Activated T-cell treated with anti-CD3 and anti-CD28 coated beads, Interleukin-2, amount 50 U/mL, for 1 hour (primary cell): Measurements from ENCODE around the gene MTCL3.

Source experiments
- DNase-seq: peaks from one replicate; pipeline ENCODE4 v3.0.0-alpha.2; 2020

MTCL3 gene

DNA sequence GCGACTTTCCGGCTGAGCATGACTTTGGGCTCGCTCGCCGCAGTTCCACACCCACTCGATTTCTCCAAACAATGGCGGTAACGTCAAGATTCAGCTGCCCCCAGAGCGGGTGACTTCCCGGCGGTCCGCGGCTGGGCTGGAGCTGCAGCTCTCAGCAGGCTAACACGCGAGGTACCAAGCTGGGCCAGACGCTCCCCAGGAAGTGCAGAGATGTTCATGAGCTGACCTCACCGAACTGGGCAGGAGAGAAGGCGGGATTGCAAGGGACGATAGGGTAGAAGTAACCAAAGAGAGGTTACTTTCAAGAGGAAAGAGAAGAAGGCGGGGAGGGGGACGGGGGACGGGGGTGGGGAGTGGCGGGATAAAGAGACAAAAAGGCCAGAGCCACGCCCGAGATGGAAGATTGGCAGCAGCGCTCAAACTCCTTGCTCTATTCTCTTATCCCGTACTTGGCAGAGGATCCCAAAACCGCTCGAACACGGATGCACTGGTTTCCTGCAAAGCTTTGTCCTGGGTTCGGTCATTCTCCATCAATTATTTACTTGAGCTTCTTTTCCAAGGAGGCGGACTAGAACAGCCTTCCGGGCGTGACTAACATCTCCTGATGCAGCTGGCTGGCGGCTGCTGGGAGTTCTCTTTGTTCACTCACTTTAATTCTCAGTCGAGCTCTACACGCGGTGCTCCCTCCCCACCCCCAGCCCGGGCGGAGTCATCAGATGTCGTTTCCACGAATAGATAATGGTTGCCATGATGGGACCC is at the start of gene MTCL3:
TSS of gene MTCL3 (minus strand) at position 626 of the 759 bp plus-strand sequence.
- peak; percentile 26 for DNase-seq

- no peak for DNase-seq
Observed at GRCh38 chr6:127567476-127567875, 48.3 kb upstream of the MTCL3 start.

DNA sequence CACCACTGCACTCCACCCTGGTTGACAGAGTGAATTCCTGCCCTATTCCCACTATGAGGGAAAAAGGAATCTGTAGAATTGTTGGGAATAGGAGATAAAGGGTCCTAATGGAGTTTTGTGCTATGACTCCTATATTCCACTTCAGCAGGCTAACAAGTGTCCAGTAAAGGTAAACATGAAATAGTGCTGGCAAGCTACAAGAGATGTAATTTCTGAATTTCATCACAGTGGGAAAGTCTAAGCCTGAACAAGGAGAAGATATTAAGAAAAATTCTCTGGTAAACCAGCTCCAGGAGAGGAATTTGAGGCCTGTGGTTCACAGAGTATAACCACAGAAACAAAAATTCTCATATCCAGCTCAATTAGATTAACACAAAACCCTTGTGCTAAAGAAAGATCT is 47.5 kb upstream of the MTCL3 start:
- DNase-seq: no peak

DNA sequence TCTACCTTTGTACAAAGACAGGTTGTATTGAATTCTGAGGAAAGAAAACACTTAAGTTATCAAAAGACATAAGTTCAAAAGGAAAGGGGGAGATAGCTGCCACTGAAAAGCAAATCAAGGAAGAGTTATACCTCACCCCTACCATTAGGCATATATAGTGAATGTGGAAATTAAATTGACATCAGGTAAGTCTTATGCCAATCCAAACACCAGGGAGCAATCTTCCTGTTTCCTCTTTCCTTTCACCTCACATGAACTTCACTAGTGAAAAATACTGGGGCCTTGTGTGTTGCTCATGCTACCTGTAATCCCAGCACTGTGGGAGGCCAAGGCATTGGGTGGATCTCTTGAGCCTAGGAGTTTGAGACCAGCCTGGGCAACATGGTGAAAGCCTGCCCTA is 47.0 kb upstream of the MTCL3 start:
- DNase-seq: no peak

GRCh38 chr6:127564761-127565160 is 45.6 kb upstream of the MTCL3 start:
- no peak for DNase-seq

DNA sequence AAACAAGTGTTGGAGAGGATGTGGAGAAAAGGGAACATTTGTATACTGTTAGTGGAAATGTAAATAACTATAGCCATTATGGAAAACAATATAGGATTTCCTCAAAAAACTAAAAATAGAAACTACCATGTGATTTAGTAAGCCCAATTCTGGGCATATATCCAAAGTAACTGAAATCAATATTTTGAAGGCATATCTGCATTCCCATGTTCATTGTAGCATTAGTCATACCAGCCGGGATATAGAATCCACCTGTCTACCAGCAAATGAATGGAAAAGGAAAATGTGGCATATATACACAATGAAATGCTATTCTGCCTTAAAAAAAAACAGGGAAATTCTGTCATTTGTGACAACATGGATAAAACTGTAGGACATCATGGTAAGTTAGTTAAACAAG is 42.5 kb upstream of the MTCL3 start:
- no peak for DNase-seq

GRCh38 chr6:127554435-127555006 is 35.4 kb upstream of the MTCL3 start:
- DNase-seq: no peak

DNA sequence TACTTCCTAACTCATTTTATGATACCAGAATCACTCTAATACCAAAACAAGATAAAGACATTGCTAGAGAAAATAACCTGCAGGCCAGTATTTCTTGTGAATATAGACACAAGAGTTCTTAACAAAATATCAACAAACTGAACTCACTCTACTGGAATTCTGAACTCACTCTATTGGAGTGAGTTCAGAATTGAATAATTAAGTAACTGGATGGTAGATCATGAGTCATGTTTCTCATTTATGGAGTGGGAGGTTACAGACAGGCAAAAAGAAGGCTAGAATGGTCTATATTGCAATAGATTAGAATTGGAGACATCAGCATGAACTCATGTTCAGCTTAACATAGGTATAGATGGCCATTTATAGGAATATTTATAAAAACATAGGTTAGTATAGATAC is 31.3 kb upstream of the MTCL3 start:
- no peak for DNase-seq

DNA sequence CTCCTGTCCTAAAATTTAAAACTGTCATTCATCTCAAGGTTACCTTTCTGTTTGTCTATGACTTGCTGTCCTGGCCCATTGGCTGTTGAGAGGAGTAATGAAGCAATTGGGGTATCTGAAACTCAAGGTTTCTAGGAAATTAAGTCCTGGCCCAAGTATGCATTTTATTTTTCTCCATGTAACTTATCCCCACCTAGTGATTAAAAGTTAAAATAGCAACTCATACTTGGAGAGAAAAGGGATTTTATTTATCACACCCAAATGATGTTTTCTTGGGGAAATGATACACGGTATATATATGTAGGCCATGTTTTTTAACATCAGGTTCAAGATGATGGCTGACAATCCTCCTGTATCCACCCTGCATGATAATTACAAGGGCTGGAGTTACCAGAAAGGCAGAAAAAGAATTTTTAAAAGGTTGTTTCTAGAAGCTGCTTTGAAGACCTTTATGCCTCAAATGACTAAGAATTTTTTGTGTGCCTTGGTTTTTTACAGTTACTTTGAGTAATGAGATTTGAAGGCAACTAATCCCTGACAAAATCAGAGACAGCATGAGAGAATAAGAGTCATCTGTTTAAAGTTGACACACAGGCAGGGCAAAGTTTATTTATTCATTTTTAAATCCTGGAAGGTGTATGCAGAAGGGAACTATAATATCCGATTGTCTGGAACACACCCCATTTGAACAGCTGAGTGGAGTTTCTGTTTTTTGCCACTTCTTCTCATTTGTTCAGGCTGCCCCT is 28.9 kb upstream of the MTCL3 start:
- DNase-seq: no peak

- DNase-seq: no peak
Observed at GRCh38 chr6:127547215-127547614, 28.1 kb upstream of the MTCL3 start.

GRCh38 chr6:127539272-127539671 is 20.1 kb upstream of the MTCL3 start:
- no peak for DNase-seq

DNA sequence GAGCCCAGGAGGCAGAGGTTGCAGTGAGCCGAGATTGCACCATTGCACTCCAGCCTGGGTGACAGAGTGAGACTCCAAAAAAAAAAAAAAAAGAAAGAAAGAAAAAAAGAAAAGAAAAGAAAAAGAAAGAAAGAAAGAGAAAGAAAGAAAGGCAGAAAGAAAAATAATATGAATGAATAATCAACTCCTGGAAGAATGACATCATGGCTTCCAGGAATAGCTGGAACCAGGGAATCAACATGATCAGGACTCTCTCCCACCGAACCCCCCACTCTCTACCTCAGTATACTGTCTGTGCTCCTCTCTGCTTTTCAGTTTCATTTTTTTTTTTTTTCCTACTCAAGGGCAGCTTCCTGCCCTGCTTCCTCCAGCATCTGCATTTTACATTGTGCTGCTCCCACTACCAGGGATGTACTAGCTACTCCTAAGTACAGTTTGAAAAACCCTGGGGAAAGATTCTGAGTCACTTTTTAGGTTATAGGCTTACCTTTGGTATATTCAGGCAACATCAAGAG is 19.7 kb upstream of the MTCL3 start:
- DNase-seq: no peak

DNA sequence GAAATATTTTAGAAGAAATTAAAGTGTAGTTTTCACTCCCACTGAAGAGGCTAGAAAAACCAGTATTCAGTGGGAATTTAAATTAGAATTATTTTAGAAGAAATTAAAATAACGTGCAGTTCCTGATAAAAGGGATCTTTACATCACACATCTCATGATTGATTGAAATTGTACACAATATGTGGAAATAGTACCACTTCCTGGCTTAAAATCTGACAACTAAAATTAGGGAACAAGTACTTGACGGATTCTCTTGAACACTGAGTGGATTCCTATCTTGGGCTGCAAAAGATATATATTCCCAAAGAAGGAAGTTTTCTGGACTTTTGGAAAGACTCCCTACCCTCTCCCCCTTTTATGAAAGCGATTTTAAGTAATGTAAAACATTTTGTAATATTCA is 14.6 kb upstream of the MTCL3 start:
- DNase-seq: no peak

- DNase-seq: no peak
Observed at GRCh38 chr6:127533011-127533410, 13.9 kb upstream of the MTCL3 start.

DNA sequence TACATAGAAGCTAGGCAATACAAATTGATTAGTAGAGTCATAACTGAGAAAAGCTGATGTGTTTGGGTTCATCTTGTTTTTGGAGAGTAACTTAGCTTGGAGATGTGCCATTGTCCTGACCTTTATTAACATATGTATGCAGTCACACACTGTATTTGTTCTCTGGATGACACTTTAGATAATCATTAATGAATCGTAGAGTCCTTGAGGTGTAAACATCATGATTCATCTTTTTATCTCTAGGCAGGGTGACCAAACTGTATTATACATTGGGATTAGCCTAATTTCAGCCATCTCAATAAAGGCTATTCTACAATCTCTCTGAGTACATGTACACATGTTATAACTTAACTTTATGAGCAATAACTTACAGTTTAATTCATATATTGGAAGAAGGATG is 3.6 kb upstream of the MTCL3 start:
- DNase-seq: no peak

- DNase-seq: no peak
Observed at GRCh38 chr6:127520066-127520465, 931 bp upstream of the MTCL3 start.

DNA sequence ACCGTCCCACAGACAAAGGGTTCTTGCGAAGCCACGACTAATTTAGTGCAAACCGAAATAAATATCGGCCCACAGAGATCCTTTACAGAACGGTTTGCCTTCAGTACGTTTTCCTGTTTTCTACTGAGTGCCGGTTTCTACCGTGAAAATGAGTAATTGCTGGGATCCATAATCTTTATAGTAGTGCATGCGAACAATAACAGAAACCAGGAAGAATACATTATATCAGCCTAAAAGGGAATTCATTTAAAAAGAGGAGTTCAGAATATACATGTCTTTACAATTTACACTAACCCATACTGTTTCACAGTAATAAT is 292 bp upstream of the MTCL3 start:
- DNase-seq: no peak

- DNase-seq: no peak
Observed at GRCh38 chr6:127518191-127518709, 885 bp downstream of the MTCL3 start.

DNA sequence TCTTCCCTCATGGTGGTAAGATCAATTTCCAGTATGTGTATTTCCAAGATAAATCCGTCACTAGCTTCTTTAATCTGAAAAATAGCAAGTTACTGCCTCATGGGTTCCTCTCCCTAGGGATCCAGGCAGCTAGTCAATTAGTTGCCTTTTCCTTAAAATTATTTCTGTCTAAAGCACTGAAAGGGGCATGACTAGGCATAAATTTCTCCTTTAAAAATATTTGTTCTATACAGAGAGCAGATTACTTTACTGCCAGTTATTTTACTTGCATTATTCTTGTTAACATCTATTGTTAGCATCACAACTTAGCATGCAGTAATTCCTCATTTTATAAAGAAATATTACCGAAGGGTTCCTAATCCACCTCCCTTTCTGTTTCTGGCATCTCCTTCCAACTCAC is 1.4 kb downstream of the MTCL3 start:
- no peak for DNase-seq

DNA sequence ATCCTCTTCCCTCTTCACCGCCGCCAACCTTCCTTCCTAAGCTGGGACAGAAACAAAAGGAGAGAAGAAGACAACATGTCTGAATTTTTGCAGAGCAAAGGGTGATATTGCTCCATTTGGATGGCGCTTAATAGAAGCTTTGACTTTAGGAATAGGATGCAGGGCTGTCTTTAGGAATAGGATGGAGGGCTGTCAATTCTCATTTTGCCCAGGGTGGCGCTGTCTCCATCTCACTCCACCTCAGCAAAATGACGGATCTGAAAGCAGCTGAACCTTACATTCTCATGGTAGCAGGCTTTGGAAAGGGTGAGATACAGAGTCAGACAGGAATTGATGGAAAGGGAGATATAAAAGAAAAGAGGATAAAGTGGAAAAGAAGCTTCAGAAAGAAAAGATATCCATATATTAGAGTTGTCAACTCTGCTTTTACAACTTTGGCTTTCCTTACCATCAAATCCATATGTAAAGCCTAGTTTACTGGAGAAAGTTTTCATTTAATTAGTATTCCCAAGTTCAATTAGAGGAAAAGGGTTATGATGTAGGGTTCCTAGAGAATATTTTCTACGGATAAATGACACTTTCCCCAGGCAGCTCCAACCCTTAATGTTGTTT is 2.4 kb downstream of the MTCL3 start:
- DNase-seq: peak; percentile 50

- peak; percentile 76 for DNase-seq
Observed at GRCh38 chr6:127515794-127516661, 3.1 kb downstream of the MTCL3 start.

- DNase-seq: no peak
Observed at GRCh38 chr6:127515234-127515793, 3.8 kb downstream of the MTCL3 start.
